ENCODE data around the gene CCK. TPM values are rescaled to one million over a fixed set of nuclear protein-coding genes. Genes with fewer than 3 reads are reported as not detected.

The CCK gene
- total RNA-seq, 1 donor from 2014 or later, result 0.42 TPM

GRCh38 chr3:42236611-42237010 lies 29.4 kb downstream of the CCK start:
- no peak overlapping the region for H3K4me3 ChIP-seq (ENCODE audit: low read depth, low read length)
- H3K27me3 ChIP-seq (ENCODE audit: control insufficient read depth, insufficient read depth, low read length), result no peaks in the 10 kb centered on the region
- no peaks in the 10 kb centered on the region for H3K36me3 ChIP-seq (ENCODE audit: control insufficient read depth, insufficient read depth, low read length)
- no peak for DNase-seq (ENCODE audit: low read depth)
- TF ChIP-seq CTCF (IDR thresholded peaks at IDR 0.05; ENCODE audit: insufficient read depth, low read length, poor library complexity, severe bottlenecking), result no peak

DNA sequence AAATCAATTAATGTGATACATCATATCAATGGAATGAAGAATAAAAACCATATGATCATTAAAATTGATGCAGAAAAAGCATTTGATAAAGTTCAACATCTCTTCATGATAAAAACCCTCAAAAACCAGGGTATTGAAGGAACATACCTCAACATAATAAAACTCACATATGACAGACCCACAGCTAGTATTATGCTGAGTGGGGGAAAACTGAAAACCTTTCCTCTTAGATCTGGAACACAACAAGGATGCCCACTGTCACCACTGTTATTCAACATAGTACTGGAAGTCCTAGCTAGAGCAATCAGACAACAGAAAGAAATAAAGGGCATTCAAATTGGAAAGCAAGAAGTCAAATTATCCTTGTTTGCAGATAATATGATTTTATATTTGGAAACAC lies 30.5 kb downstream of the CCK start:
- no peak for DNase-seq (ENCODE audit: low read depth)
- no peak for TF ChIP-seq CTCF (IDR thresholded peaks at IDR 0.05; ENCODE audit: insufficient read depth, low read length, poor library complexity, severe bottlenecking)
- no peak overlapping the region for H3K4me3 ChIP-seq (ENCODE audit: low read depth, low read length)
- H3K36me3 ChIP-seq (ENCODE audit: control insufficient read depth, insufficient read depth, low read length), result no peaks in the 10 kb centered on the region
- no peaks in the 10 kb centered on the region for H3K27me3 ChIP-seq (ENCODE audit: control insufficient read depth, insufficient read depth, low read length)

- no peak for TF ChIP-seq CTCF (IDR thresholded peaks at IDR 0.05; ENCODE audit: insufficient read depth, low read length, poor library complexity, severe bottlenecking)
- Histone ChIP-seq H3K4me3 (ENCODE audit: low read depth, low read length) (no peak overlapping the region), H3K27me3 (ENCODE audit: control insufficient read depth, insufficient read depth, low read length) (no peaks in the 10 kb centered on the region), H3K36me3 (ENCODE audit: control insufficient read depth, insufficient read depth, low read length) (no peaks in the 10 kb centered on the region)
- DNase-seq (ENCODE audit: low read depth), result no peak
These were observed 35.1 kb downstream of the CCK start for GRCh38 chr3:42230860-42231259.

GRCh38 chr3:42229942-42230688 lies 35.9 kb downstream of the CCK start:
- DNase-seq (ENCODE audit: low read depth), result no peak
- H3K4me3 ChIP-seq (ENCODE audit: low read depth, low read length), result no peak overlapping the region
- TF ChIP-seq CTCF (IDR thresholded peaks at IDR 0.05; ENCODE audit: insufficient read depth, low read length, poor library complexity, severe bottlenecking), result peak; percentile 52
- no peaks in the 10 kb centered on the region for H3K36me3 ChIP-seq (ENCODE audit: control insufficient read depth, insufficient read depth, low read length)
- H3K27me3 ChIP-seq (ENCODE audit: control insufficient read depth, insufficient read depth, low read length), result no peaks in the 10 kb centered on the region

- Histone ChIP-seq H3K4me3 (ENCODE audit: low read depth, low read length) (no peak overlapping the region), H3K27me3 (ENCODE audit: control insufficient read depth, insufficient read depth, low read length) (no peaks in the 10 kb centered on the region), H3K36me3 (ENCODE audit: control insufficient read depth, insufficient read depth, low read length) (no peaks in the 10 kb centered on the region)
- no peak for DNase-seq (ENCODE audit: low read depth)
- TF ChIP-seq CTCF (IDR thresholded peaks at IDR 0.05; ENCODE audit: insufficient read depth, low read length, poor library complexity, severe bottlenecking), result no peak
These were observed 36.6 kb downstream of the CCK start for GRCh38 chr3:42229266-42229941.
